Stimulated activated naive B cell treated with anti-CD40 and anti-IgM and Interleukin-4, amounts not matched to agents 10 μg/mL and 1 μg/mL and 100 μg/mL, for 72 hours (primary cell): ENCODE results near the gene UBR4.

ENCODE experiments used
- ATAC-seq, 2 donors: fragments of 150-1000 bp; cut with Tn5 transposase; replicated peaks; 2 replicates each; pipeline ENCODE4 v1.10.0; 2021; ENCODE audit warnings: moderate library complexity in 1 of 2
- DNase-seq: peaks from one replicate; pipeline ENCODE4 v3.0.0; 2021
- H3K27ac Mint-ChIP-seq: one replicate; pipeline ENCODE4 v1.8.0; 2022; ENCODE audit warnings: mild to moderate bottlenecking, mixed read lengths
- H3K27me3 Mint-ChIP-seq, 2 donors: one replicate each; pipeline ENCODE4 v1.8.0; 2022; ENCODE audit warnings: mixed read lengths in 2 of 2
- H3K36me3 Mint-ChIP-seq, 2 donors: one replicate each; pipeline ENCODE4 v1.8.0; 2022; ENCODE audit warnings: mixed read lengths in 2 of 2, mild to moderate bottlenecking in 1 of 2
- H3K4me1 Mint-ChIP-seq, 2 donors: one replicate each; pipeline ENCODE4 v1.8.0; 2022; ENCODE audit warnings: mixed read lengths in 2 of 2, mild to moderate bottlenecking in 1 of 2
- H3K4me3 Mint-ChIP-seq, 2 donors: one replicate each; pipeline ENCODE4 v1.8.0; 2022; ENCODE audit warnings: mild to moderate bottlenecking in 2 of 2, mixed read lengths in 2 of 2, moderate library complexity in 1 of 2
- H3K9me3 Mint-ChIP-seq, 2 donors: one replicate each; pipeline ENCODE4 v1.8.0; 2022; ENCODE audit warnings: mixed read lengths in 2 of 2, mild to moderate bottlenecking in 1 of 2

The UBR4 gene

GRCh38 chr1:19208710-19209438 lies 1.2 kb downstream of the UBR4 start:
- peaks cover 28 to 72% of the 10 kb centered on the region in 2 donors for H3K4me1 Mint-ChIP-seq
- H3K9me3 Mint-ChIP-seq = no peaks in the 10 kb centered on the region
- H3K36me3 Mint-ChIP-seq = peaks cover 14 to 30% of the 10 kb centered on the region in 2 donors
- H3K4me3 Mint-ChIP-seq = peak overlapping the region; percentile 87 to 92
- H3K27me3 Mint-ChIP-seq = no peaks in the 10 kb centered on the region
- peak overlapping the region; percentile 94 for H3K27ac Mint-ChIP-seq
- no peak for DNase-seq
- no peak for ATAC-seq

GRCh38 chr1:19206947-19207346 lies 3.1 kb downstream of the UBR4 start:
- Mint-ChIP-seq H3K4me1 (peaks cover 30 to 72% of the 10 kb centered on the region in 2 donors), H3K9me3 (no peaks in the 10 kb centered on the region), H3K27ac (peak overlapping the region; percentile 51), H3K4me3 (peak overlapping the region; percentile 36 to 49), H3K36me3 (peaks cover 15 to 28% of the 10 kb centered on the region in 2 donors), H3K27me3 (no peaks in the 10 kb centered on the region)
- DNase-seq (no peak), ATAC-seq (no peak)

- Mint-ChIP-seq H3K27ac (no peak overlapping the region), H3K27me3 (no peaks in the 10 kb centered on the region), H3K4me1 (peaks cover 30 to 71% of the 10 kb centered on the region in 2 donors), H3K4me3 (no peak overlapping the region), H3K9me3 (no peaks in the 10 kb centered on the region), H3K36me3 (peaks cover 16 to 33% of the 10 kb centered on the region in 2 donors)
- no peak for DNase-seq
- no peak for ATAC-seq
Observed at GRCh38 chr1:19205845-19206244, 4.2 kb downstream of the UBR4 start.

- ATAC-seq = no peak
- Mint-ChIP-seq H3K9me3 (no peaks in the 10 kb centered on the region), H3K27ac (no peak overlapping the region), H3K4me3 (no peak overlapping the region), H3K27me3 (no peaks in the 10 kb centered on the region), H3K36me3 (peaks cover 15 to 33% of the 10 kb centered on the region in 2 donors), H3K4me1 (peaks cover 30 to 72% of the 10 kb centered on the region in 2 donors)
- no peak for DNase-seq
Observed at GRCh38 chr1:19205403-19205802, 4.7 kb downstream of the UBR4 start.

- Mint-ChIP-seq H3K4me3 (no peak overlapping the region), H3K4me1 (peaks cover 30 to 72% of the 10 kb centered on the region in 2 donors), H3K27me3 (no peaks in the 10 kb centered on the region), H3K27ac (no peak overlapping the region), H3K9me3 (no peaks in the 10 kb centered on the region), H3K36me3 (peaks cover 13 to 30% of the 10 kb centered on the region in 2 donors)
- DNase-seq (no peak), ATAC-seq (no peak)
Observed at GRCh38 chr1:19204446-19205266, 5.4 kb downstream of the UBR4 start.

- ATAC-seq (no peak), DNase-seq (no peak)
- Mint-ChIP-seq H3K9me3 (no peaks in the 10 kb centered on the region), H3K4me1 (peaks cover 27 to 62% of the 10 kb centered on the region in 2 donors), H3K27ac (no peak overlapping the region), H3K36me3 (peaks cover 17 to 35% of the 10 kb centered on the region in 2 donors), H3K27me3 (no peaks in the 10 kb centered on the region), H3K4me3 (no peak overlapping the region)
Observed at GRCh38 chr1:19203440-19203839, 6.6 kb downstream of the UBR4 start.

- no peaks in the 10 kb centered on the region for H3K9me3 Mint-ChIP-seq
- ATAC-seq (no peak), DNase-seq (no peak)
- no peaks in the 10 kb centered on the region for H3K27me3 Mint-ChIP-seq
- H3K4me3 Mint-ChIP-seq = no peak overlapping the region
- H3K4me1 Mint-ChIP-seq = peaks cover 25 to 55% of the 10 kb centered on the region in 2 donors
- peak overlapping the region; percentile 5 for H3K27ac Mint-ChIP-seq
- peaks cover 18 to 38% of the 10 kb centered on the region in 2 donors for H3K36me3 Mint-ChIP-seq
Observed at GRCh38 chr1:19202396-19202795, 7.7 kb downstream of the UBR4 start.

GRCh38 chr1:19199969-19200604 lies 10.0 kb downstream of the UBR4 start:
- H3K27ac Mint-ChIP-seq = no peak overlapping the region
- no peaks in the 10 kb centered on the region for H3K27me3 Mint-ChIP-seq
- H3K9me3 Mint-ChIP-seq = no peaks in the 10 kb centered on the region
- ATAC-seq (no peak), DNase-seq (no peak)
- H3K36me3 Mint-ChIP-seq = peaks cover 32 to 46% of the 10 kb centered on the region in 2 donors
- peaks cover 12 to 36% of the 10 kb centered on the region in 2 donors for H3K4me1 Mint-ChIP-seq
- H3K4me3 Mint-ChIP-seq = no peak overlapping the region

- no peak for ATAC-seq
- Mint-ChIP-seq H3K9me3 (no peaks in the 10 kb centered on the region), H3K27ac (no peak overlapping the region), H3K36me3 (peaks cover 29 to 41% of the 10 kb centered on the region in 2 donors), H3K27me3 (no peaks in the 10 kb centered on the region), H3K4me3 (no peak overlapping the region), H3K4me1 (peaks cover 8 to 30% of the 10 kb centered on the region in 2 donors)
- no peak for DNase-seq
Observed at GRCh38 chr1:19199329-19199968, 10.6 kb downstream of the UBR4 start.

- no peak overlapping the region for H3K4me3 Mint-ChIP-seq
- no peak for ATAC-seq
Observed at GRCh38 chr1:19198820-19199219, 11.2 kb downstream of the UBR4 start.

GRCh38 chr1:19197845-19198244 lies 12.2 kb downstream of the UBR4 start:
- no peak overlapping the region for H3K4me3 Mint-ChIP-seq
- H3K9me3 Mint-ChIP-seq = no peaks in the 10 kb centered on the region
- no peak for DNase-seq
- H3K36me3 Mint-ChIP-seq = peaks cover 38 to 53% of the 10 kb centered on the region in 2 donors
- no peaks in the 10 kb centered on the region for H3K27me3 Mint-ChIP-seq
- no peak overlapping the region for H3K27ac Mint-ChIP-seq
- ATAC-seq = no peak
- peaks cover 7 to 16% of the 10 kb centered on the region in 2 donors for H3K4me1 Mint-ChIP-seq

More at GRCh38 chr1:19198820-19199219, 11.2 kb downstream of the UBR4 start:
- no peak for DNase-seq
- no peaks in the 10 kb centered on the region for H3K27me3 Mint-ChIP-seq
- peaks cover 7 to 24% of the 10 kb centered on the region in 2 donors for H3K4me1 Mint-ChIP-seq
- H3K36me3 Mint-ChIP-seq = peaks cover 29 to 44% of the 10 kb centered on the region in 2 donors
- no peak overlapping the region for H3K27ac Mint-ChIP-seq
- H3K9me3 Mint-ChIP-seq = no peaks in the 10 kb centered on the region

GRCh38 chr1:19196331-19196730 lies 13.7 kb downstream of the UBR4 start:
- Mint-ChIP-seq H3K27me3 (no peaks in the 10 kb centered on the region), H3K4me1 (peaks cover 1 to 6% of the 10 kb centered on the region in 2 donors), H3K36me3 (peaks cover 40 to 57% of the 10 kb centered on the region in 2 donors), H3K4me3 (no peak overlapping the region), H3K9me3 (no peaks in the 10 kb centered on the region), H3K27ac (no peak overlapping the region)
- DNase-seq (no peak), ATAC-seq (no peak)

- H3K4me1 Mint-ChIP-seq = peaks cover 0 to 7% of the 10 kb centered on the region in 2 donors
- peaks cover 44 to 73% of the 10 kb centered on the region in 2 donors for H3K36me3 Mint-ChIP-seq
- no peaks in the 10 kb centered on the region for H3K27me3 Mint-ChIP-seq
- no peak overlapping the region for H3K27ac Mint-ChIP-seq
- ATAC-seq (no peak), DNase-seq (no peak)
- H3K4me3 Mint-ChIP-seq = no peak overlapping the region
- H3K9me3 Mint-ChIP-seq = no peaks in the 10 kb centered on the region
Observed at GRCh38 chr1:19193004-19193403, 17.1 kb downstream of the UBR4 start.

- H3K4me3 Mint-ChIP-seq = no peak overlapping the region
- no peaks in the 10 kb centered on the region for H3K9me3 Mint-ChIP-seq
- no peaks in the 10 kb centered on the region for H3K27me3 Mint-ChIP-seq
- peaks cover 3 to 7% of the 10 kb centered on the region in 2 donors for H3K4me1 Mint-ChIP-seq
- no peak overlapping the region for H3K27ac Mint-ChIP-seq
- DNase-seq (no peak), ATAC-seq (no peak)
- H3K36me3 Mint-ChIP-seq = peaks cover 38 to 66% of the 10 kb centered on the region in 2 donors
Observed at GRCh38 chr1:19191811-19192210, 18.3 kb downstream of the UBR4 start.
